ES-I3 (cell line): ENCODE data around the gene EPN1.

Experiments used
- H3K36me3 ChIP-seq: 2 replicates; pipeline ENCODE4 v1.6.1; 2013; ENCODE audit warnings: mild to moderate bottlenecking, low read length, control low read depth, moderate library complexity; ENCODE audit not compliant: insufficient read depth
- H3K4me1 ChIP-seq: 2 replicates; pipeline ENCODE4 v1.6.1; 2013; ENCODE audit warnings: mild to moderate bottlenecking, control low read depth, low read length; ENCODE audit not compliant: insufficient read depth
- H3K9ac ChIP-seq: 2 replicates; pipeline ENCODE4 v1.6.1; 2013; ENCODE audit warnings: low read depth, mild to moderate bottlenecking, low read length, moderate library complexity
- H3K9me3 ChIP-seq: 2 replicates; pipeline ENCODE4 v1.6.1; 2013; ENCODE audit warnings: mild to moderate bottlenecking, low read length, moderate library complexity; ENCODE audit not compliant: control insufficient read depth, insufficient read depth

Gene EPN1

DNA sequence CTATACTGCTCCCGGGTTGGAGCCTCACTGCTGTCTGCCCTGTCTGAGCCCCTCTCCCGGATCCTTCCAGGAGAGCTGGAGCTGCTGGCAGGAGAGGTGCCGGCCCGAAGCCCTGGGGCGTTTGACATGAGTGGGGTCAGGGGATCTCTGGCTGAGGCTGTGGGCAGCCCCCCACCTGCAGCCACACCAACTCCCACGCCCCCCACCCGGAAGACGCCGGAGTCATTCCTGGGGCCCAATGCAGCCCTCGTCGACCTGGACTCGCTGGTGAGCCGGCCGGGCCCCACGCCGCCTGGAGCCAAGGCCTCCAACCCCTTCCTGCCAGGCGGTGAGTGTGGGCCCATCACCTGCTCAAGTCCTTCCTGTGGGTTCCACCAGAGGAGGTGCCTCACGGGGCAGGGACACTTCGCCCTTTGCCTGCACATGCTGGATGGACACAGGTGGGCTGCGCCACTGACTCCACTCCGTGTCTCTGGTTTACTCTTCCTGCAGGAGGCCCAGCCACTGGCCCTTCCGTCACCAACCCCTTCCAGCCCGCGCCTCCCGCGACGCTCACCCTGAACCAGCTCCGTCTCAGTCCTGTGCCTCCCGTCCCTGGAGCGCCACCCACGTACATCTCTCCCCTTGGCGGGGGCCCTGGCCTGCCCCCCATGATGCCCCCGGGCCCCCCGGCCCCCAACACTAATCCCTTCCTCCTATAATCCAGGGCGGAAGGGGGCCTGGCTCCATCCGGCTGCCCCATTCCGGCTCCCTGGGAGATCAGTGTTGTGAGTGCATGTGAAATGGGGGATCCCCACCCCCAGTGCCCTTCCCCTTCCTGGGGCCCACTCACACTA lies 19.8 kb downstream of the EPN1 start:
- H3K4me1 ChIP-seq, result no peaks in the 10 kb centered on the region
- no peaks in the 10 kb centered on the region for H3K36me3 ChIP-seq
- no peak overlapping the region for H3K9ac ChIP-seq
- no peaks in the 10 kb centered on the region for H3K9me3 ChIP-seq

DNA sequence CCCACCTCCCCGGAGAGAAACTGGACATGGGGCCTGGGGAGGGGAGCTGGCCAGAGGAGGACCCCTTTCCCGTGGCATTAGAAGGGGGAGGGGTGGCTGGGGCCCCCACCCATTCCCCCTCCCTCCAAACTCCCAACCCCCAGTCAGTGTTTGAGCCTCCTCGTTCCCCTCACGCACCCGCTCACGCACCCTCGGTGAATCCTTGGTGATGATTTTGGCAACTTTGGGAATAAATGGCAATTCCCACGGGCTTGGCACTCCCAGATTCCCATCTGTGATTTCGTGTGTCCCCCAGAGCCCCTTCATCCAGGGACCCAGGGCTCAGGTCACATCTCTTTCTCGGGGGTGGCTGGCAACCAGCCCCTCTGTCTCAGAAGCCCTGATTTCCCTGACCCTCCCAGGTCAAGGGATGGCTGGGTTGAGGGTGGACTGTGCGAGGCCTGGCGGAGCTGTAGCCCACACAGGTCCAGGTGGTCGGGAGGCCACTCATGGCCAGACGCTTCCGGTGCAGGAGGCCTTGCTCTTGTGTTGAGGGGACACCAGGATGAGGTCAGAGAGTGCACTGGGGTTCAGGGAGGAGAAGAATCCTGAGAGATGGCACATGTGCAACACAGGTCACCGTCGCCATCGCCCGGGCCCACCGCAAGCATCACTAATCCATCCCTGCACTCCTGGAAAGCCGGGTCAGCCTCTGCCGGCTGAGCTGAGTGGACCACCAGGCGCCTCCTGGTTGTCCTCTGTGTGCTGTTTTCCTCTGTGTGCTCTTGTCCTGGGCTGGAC lies 20.7 kb downstream of the EPN1 start:
- Histone ChIP-seq H3K36me3 (no peaks in the 10 kb centered on the region), H3K4me1 (no peaks in the 10 kb centered on the region), H3K9me3 (no peaks in the 10 kb centered on the region), H3K9ac (no peak overlapping the region)

- no peaks in the 10 kb centered on the region for H3K9me3 ChIP-seq
- no peaks in the 10 kb centered on the region for H3K4me1 ChIP-seq
- H3K9ac ChIP-seq, result no peak overlapping the region
- no peaks in the 10 kb centered on the region for H3K36me3 ChIP-seq
Observed at GRCh38 chr19:55696301-55697068, 21.5 kb downstream of the EPN1 start.

- Histone ChIP-seq H3K36me3 (no peaks in the 10 kb centered on the region), H3K9ac (no peak overlapping the region), H3K9me3 (no peaks in the 10 kb centered on the region), H3K4me1 (no peaks in the 10 kb centered on the region)
Observed at GRCh38 chr19:55697069-55697440, 22.0 kb downstream of the EPN1 start.

DNA sequence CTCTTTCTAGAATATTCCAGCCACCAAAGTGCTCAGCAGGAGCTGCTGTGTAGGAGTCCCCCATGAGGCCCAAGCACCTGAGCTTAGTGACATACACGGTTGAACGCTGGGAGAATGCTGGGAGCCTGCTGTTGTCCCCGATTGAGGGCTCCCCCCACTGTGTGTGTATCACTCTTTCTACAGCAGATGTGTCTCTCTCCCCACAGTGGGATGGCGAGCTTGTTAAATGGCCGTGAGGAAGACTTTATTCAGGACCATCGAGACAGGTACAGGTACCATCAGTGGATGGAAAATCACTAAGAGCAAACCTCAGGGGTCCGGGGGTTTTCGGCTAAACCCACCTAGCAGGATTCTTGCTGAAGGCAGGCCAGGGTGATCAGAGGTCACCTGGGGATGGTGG lies 22.7 kb downstream of the EPN1 start:
- H3K9me3 ChIP-seq, result no peaks in the 10 kb centered on the region
- no peak overlapping the region for H3K9ac ChIP-seq
- no peaks in the 10 kb centered on the region for H3K36me3 ChIP-seq
- no peaks in the 10 kb centered on the region for H3K4me1 ChIP-seq

DNA sequence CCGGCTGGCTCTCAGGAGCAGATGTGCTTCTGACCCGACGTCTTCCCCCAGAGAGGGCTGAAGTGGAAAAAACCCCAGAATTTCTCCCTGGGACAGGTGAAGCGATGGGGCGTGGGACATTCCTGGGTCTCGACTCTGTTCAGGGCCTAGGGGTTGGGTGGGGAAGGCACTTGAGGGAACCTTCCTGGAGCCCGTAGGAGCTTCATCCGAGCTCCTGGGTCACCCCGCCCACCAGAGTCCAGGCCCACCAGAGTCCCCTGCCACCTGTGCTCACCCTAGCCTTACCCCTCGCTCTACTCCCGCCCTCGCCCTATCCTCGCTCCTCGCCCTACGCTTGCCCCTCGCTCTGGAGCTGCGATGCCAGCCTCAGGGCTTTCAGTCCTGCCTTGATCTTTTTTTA lies 23.2 kb downstream of the EPN1 start:
- Histone ChIP-seq H3K4me1 (no peaks in the 10 kb centered on the region), H3K36me3 (no peaks in the 10 kb centered on the region), H3K9ac (no peak overlapping the region), H3K9me3 (no peaks in the 10 kb centered on the region)

DNA sequence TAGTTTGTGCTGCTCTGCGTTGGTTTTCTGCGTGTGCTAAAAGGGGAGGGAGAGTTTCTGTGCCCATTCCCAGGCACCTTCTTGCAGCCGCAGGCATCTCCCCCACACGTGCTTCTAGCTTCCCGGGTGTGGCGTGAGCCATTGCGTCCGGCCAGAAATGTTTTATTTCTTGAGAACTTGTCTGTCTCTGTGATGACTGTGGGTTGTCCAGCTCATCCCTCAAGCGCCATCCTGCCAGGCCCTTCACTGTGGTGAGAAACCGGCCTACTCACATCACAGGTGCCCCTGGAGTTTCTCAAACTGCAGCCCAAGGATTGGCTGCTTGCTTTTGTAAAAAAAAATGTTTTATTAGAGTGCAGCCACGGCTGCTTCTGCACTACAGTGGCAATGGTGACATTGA lies 24.2 kb downstream of the EPN1 start:
- H3K36me3 ChIP-seq, result no peaks in the 10 kb centered on the region
- no peaks in the 10 kb centered on the region for H3K9me3 ChIP-seq
- H3K9ac ChIP-seq, result no peak overlapping the region
- H3K4me1 ChIP-seq, result no peaks in the 10 kb centered on the region

DNA sequence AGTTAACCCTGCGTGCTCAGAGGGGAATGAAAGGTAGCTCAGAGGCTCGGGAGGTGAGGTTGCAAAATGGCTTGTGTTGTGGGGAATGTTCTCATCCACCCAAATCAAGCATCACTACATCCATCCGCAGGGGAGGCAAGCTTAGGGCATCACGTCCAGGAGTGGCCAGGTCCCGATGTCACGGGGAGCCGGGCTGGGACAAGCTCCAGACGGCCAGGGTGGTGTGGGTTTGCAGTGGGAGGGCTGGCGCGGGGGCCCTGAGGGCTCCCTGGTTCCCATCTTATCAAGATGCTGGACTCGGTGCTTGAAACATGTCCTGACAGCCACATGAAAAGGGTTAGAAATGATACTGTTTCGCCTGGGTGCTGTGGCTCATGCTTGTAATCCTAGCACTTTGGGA lies 25.8 kb downstream of the EPN1 start:
- Histone ChIP-seq H3K9me3 (no peaks in the 10 kb centered on the region), H3K4me1 (no peaks in the 10 kb centered on the region), H3K36me3 (peaks cover 5% of the 10 kb centered on the region), H3K9ac (no peak overlapping the region)

GRCh38 chr19:55702131-55702627 lies 27.2 kb downstream of the EPN1 start:
- Histone ChIP-seq H3K9ac (no peak overlapping the region), H3K4me1 (no peaks in the 10 kb centered on the region), H3K36me3 (peaks cover 5% of the 10 kb centered on the region), H3K9me3 (no peaks in the 10 kb centered on the region)

GRCh38 chr19:55703790-55704215 lies 28.8 kb downstream of the EPN1 start:
- Histone ChIP-seq H3K4me1 (no peaks in the 10 kb centered on the region), H3K36me3 (peaks cover 5% of the 10 kb centered on the region), H3K9ac (no peak overlapping the region), H3K9me3 (no peaks in the 10 kb centered on the region)

DNA sequence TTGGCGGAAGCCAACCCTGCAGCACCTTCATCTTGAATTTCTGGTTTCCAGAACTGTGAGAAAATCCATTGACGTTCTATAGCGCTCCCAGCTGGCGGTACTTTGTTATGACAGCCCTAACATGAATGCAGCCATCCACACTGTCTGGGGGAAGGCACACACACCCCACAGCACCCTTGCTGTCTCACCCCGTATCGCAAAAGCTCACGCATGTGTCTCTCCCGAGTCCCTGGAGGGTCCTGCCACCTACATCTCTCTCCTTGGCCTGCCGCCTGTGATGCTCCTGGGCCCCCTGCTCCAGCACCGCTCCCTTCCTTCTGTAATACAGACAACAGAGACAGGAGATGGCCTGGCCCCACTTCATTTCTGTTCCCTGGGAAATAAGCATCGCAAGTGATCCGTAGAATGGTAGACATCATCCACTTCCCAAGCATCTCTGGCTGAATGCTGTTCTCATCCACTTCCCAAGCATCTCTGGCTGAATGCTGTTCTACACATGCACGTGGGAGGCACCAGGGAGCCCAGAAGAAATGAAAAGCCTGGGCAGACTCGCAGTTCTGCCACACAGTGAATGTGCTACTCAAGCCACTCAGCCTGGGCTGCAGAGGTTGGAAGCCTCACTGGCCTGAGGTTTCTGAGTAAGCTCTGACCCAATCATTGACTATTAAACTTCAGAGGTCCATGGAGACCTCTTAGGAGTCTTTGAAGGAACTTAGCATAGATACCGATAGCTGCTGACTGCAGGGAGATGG lies 29.6 kb downstream of the EPN1 start:
- Histone ChIP-seq H3K9me3 (no peaks in the 10 kb centered on the region), H3K36me3 (peaks cover 5% of the 10 kb centered on the region), H3K9ac (no peak overlapping the region), H3K4me1 (no peaks in the 10 kb centered on the region)

GRCh38 chr19:55705972-55706371 lies 30.9 kb downstream of the EPN1 start:
- peaks cover 5% of the 10 kb centered on the region for H3K36me3 ChIP-seq
- no peak overlapping the region for H3K9ac ChIP-seq

GRCh38 chr19:55711719-55712118 lies 36.7 kb downstream of the EPN1 start:
- Histone ChIP-seq H3K9me3 (no peaks in the 10 kb centered on the region; the same call in 1 of the 2 replicates), H3K36me3 (no peaks in the 10 kb centered on the region), H3K9ac (no peak overlapping the region), H3K4me1 (no peaks in the 10 kb centered on the region)

More at GRCh38 chr19:55705972-55706371, 30.9 kb downstream of the EPN1 start:
- Histone ChIP-seq H3K9me3 (no peaks in the 10 kb centered on the region), H3K4me1 (no peaks in the 10 kb centered on the region)
